Measurements from ENCODE around the gene APBA1.

APBA1 gene

DNA sequence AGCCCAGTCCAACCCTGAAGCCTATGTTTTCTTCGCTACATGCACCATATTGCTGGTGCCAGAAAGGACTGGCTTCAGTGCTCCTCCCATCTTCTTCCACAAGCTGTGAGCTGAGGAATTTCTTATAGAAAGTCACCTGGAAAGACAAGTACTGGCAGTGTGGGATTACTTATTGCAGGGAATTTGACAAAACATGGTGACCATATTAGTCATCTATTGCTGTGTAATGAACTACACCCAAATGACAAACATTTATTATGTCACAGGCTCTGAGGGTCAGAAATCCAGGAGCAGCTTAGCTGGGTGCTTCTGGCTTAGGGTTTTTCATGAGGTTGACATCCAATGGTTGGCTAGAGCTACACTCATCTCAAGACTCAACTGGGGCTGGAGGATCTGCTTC lies 271.7 kb downstream of the APBA1 start:
- DNase-seq (ENCODE audit: low read depth in 3 of 3) = no peak

DNA sequence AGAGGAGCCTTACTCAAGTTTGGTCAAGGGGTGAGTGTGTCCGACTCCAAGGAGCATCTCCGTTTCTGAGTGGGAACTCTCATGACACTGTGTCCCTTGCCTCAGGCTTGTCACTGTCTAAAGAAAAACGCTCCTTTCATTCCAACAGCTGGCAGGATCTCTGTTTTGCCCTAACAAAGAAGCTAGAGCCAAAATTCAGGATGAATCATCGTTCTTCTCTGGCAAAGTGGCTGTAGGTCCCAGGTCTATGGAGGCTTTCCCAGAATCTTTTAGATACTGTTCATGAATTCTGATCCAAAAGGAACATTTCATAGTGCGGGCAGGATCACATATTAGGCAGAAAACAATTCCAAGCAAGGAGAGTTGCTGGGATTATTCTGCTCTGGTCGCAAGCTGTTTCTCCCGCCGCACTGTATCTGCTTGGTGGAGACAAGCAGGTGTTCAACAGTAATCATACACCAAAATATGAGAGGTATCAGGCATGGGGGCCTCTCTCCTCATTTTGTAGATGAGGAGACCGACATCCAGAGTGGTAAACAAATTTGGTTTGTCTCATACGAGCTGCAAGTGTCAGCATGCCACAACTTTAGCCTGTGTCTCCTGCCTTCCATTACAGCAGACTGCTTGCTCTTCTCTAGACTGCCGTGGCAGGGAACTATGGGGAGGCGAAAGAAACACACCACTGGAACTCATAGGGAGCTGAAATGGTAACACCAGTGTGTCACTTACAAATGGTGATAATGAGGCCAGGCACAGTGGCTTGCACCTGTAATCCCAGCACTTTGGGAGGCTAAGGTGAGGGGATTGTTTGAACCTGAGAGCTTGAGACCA lies 274.6 kb downstream of the APBA1 start:
- no peak for DNase-seq (ENCODE audit: low read depth in 3 of 3)

DNA sequence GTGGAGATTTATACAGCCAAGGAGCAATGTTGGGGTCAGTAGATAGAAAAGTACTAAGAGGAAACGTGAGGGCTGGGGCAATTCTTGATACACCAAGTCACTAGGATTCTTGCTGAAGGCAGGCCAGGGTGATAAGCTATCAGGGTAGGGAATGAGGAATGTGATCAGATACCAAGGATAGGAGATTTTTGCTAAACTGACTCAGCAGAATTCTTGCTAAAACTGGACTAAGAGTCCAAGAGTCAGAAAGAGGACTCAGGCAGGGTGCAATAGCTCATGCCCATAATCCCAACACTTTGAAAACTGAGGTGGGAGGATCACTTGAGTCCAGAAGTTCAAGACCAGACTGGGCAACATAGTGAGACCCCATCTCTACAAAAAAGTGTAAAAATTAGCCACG lies 275.4 kb downstream of the APBA1 start:
- DNase-seq (ENCODE audit: low read depth in 3 of 3) = no peak

DNA sequence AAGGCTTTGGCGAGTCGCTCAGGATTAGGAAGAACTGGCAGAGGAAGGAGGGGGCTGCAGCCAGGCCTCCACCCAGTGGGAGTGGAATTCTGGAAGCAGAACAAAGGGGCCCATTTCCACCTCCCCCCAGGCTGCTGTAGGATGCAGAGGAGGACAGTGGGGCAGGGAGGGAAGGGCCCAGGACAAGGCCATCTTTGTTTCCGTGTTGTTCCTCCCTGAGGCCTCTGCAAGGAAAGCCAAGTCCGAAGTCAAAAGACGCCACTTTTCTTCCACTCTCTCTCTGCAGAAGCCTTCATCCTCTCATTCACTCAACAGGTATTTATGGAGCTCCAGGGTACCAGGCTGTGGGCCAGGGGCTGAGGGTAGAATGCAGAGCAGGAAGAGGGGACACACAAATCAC lies 276.5 kb downstream of the APBA1 start:
- no peak for DNase-seq (ENCODE audit: low read depth in 3 of 3)

DNA sequence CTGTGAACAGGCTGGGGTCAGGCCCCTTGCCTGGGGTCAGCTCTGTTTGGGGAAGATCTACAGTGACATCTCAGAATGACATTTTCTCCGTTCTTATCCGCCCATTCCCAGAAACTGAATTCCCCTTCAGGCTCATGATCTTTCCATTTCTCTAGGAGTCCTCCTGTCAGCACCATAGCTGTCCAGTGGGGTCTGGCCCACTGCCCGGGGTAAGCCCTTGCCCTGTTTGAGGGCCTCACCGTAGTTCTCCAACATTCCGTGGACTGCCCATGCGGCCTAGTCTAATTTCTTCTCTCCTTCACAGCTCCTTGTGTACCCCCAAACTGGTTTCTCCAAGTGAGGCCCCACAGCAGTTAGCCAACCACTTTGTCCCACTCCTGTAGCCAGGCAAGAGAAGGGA lies 278.7 kb downstream of the APBA1 start:
- no peak for DNase-seq (ENCODE audit: low read depth in 3 of 3)

DNA sequence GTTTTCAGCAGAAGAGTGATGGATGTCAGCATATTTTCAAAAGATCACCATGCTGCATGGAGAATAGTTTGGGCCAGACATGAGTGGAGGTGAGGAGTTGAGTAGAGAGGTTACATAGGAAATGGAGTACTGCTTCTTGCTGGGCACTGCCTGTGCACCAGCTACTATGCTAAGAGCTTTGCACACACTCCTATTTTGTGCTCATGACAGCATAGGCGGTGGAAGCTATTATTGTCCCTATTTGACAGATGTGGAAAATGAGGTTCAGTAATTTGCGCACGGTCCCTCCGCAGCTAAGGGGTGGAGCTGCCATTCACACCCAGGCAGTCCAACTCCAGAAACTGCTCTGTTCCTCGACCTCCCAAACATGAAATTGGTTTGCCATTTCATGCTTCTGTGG lies 279.3 kb downstream of the APBA1 start:
- no peak for DNase-seq (ENCODE audit: low read depth in 3 of 3)

DNA sequence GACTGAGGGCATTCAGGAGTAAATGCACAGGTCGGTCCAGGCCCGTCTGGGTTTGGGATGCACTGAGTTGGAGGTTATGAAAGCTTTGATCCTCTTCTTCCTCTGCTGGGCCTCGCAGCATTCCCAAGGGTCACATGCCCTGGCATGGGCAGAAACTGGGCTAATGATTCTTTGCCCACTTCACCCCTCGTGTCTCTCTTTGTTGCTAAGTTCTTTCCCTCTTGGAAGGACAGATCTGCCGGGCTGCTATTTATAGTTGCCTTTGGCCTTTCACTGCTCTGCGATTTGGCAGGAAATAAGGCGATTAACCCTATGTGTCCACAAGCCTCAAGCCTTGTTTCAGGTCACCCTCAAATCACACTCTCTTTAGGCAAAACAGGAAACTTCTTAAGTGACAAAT lies 280.2 kb downstream of the APBA1 start:
- DNase-seq (ENCODE audit: low read depth in 3 of 3) = no peak

DNA sequence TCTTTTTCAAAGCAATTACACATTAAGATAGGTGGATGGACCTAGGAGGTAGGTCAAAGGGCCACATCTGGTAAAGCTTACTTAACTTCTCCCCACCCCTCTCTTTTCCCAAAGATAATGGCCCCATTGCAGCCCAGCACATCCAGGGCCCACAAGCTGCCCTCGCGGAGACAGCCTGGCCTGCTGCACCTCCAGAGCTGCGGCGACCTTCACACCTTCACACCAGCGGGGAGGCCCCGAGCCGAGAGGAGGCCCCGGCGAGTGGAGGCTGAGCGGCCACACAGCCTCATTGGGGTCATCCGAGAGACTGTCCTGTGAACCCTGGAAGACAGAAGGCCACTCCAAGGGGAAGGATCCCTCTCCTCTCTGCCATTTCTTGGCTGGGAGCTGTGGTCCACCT lies 280.7 kb downstream of the APBA1 start:
- no peak for DNase-seq (ENCODE audit: low read depth in 3 of 3)

DNA sequence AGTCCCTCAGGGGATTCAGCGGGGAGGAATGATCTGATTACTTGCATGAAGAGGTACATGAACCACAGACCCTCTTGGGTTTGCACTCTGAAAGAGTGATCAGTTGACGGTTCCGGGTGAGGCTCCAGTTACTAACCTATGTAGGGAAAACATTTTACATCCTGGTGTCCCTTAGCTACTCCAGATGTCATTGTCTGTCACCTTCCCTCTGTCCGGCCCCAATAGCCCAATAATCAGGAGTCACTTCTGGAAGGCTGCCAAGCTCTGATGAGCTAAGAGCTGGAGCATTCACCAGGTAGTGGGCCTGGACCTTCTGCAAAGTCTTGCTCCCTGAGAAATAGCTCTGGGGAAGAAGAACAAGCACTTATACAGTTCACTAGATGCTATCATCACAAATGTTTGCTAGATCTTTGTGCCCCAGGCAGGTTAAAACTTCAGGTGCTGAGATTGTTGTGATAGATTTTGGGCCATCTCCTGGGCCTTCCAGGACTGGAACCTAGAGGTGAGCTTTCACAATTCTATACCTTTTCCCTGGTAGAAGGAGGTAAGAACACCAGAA lies 282.7 kb downstream of the APBA1 start:
- no peak for DNase-seq (ENCODE audit: low read depth in 3 of 3)

DNA sequence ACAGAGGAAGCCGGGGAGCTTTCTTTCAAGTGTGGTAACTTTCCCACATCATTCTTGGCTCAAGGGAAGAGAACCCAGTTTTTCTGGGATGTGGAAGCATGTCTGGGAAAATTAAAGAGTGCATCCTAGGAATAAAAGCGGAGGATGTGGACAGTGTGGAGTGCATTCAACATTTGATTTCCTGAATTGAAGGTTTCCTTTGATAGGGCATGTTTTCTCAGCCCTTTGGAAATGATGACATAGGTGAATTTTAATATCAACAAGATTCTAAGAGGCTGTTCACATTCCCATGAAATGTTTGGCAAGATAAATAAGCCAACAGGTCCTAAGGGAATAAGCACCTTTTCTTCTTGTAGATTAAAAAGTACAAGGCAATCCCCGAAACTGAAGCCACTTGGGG lies 283.6 kb downstream of the APBA1 start:
- DNase-seq (ENCODE audit: low read depth in 3 of 3) = no peak

DNA sequence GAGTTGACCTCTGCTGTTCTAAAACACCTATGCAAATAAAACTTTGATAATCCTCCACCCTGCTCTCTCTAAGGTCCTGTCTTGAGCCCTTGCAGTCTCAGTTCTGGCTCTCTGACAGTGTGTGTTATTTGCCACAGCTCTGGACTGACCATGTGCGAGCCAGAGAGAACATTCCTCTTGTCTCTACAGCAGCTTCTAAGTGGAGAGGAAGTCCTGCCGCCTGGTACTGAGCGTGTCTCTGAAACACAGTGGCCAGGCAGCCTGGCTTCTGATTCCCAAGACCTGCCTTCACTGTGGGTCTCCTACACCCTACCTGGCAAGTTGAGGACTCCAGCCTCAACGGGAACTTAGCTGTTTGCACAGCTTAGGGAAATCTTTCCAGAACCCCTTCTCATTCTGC lies 285.5 kb downstream of the APBA1 start:
- no peak for DNase-seq (ENCODE audit: low read depth in 3 of 3)

DNA sequence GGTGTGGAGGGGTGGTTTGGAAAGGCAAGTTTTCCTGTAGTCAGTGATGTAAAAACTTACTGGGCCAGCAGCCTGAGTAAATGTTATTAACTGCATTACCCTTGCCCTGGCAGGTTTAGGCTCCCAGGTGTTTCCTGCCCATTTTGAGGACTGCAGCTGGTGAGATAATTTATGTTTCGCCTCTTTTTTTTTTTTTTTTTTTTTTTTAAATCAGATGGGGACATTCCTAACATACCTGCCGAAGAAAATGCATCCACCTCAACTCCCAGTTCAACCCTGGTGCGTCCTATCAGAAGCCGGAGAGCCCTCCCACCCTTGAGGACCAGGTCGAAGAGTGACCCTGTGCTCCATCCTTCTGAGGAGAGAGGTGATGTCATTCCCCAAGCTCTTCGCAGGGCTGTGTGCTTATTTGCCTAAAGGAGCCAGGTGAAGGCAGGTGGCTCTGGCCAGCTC lies 286.6 kb downstream of the APBA1 start:
- no peak for DNase-seq (ENCODE audit: low read depth in 3 of 3)

DNA sequence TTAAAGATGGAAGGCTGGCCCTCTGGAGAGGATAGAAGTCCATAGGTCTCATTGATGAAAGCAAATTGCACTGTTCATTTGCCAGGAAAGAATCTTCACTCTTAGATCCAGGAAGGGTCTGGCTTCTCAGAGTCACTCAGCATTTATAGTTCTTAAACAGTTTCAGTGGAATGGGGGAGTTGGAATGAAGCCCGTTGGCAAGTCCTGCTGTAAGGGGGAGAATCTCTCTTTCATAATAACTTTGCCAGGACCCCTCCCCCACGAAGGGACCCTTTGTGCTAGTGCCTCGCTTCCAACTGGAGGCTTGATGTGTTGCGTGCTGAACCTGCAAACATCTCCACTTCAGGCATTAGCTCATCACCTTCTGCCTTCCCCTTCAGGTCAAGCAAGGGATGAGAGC lies 290.0 kb downstream of the APBA1 start:
- no peak for DNase-seq (ENCODE audit: low read depth in 3 of 3)

DNA sequence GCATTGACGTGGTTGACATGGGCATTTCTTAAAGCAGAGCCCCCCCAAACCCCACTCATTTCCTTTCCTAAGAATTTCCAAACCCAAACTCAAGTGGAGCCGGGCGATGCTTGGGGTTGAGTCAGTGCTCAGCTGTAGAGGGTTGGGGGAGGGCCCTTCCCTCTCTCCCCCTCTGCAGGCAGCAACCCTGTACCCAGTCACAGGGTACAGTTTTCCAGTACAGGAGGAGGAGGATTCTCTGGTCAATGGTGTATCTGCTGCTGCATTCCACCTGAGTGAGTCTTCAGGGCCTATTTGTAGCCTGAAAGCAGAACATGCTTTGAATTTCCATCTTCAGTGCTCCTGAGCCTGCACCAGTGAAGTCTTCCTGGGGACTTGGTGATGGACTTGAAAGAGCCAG lies 291.4 kb downstream of the APBA1 start:
- no peak for DNase-seq (ENCODE audit: low read depth in 3 of 3)

DNA sequence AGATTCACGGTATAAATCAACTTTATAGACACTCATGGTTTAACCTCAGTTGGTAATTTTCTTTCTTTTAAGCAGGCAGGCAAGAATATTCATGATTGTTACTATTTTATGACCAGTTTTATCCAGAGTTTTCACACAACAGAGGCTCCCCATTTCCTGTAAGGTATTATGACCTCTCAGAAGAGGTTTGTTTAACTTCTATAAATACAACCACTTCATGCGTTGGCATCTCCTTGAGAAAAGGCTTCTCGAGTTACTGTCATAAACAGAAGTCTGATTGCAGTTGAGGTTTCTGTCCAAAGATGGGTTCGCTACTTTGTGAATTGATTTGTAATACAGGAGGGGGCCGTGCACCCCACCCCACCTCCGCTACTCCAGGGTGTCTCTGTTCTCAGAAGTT lies 291.9 kb downstream of the APBA1 start:
- DNase-seq (ENCODE audit: low read depth in 3 of 3) = no peak

DNA sequence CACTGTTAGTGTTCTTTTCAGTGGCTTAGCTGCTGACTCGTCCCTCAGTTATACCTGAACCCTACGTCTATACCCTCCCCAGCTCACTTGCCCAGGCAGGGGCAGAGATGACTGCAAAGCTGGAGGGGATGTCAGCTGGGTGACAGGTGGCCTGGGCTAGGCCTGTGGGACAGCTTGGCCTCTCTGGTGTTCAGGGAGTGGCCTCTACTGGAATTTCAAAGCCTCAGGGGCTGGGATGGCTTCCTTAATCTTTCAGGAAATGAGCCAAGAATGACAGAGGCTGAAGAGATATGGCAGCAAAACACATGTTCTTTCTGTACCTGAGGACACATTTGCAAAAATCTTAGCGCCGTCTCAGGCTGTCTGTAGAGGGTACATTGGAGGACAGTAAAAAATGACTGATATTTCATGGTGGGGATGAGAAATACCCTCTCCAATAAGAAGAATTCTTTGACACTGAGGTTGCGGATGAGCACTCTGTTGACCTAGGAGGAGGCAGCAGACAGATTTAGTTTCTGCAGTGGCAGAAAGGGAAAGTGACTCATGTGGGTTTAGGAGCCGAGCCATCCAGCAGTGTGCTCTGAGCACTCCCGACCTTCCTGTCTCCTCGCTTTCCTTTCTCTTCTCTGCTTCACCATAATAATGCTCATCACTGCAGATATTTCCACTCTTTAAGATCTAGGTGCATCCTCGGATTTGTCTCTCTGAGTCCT lies 292.7 kb downstream of the APBA1 start:
- no peak for DNase-seq (ENCODE audit: low read depth in 3 of 3)

DNA sequence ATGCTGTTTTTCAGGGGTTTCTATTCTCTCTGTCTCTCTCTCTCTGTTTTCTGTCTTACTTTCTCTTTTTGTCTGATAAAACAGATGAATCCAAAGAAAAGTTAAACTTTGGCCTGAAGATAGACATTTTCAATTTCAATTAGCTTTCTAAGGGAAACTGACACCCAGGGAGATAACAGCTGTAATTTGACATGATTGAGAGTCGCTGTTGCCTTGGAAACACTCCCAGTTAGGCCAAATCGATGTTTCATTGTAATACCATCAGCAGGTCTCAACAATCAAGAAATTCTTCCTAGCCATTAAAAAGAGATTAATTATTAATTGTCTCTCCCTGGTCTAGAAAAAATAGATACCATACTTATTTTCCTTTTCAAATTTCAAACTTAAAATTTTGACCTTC lies 294.2 kb downstream of the APBA1 start:
- DNase-seq (ENCODE audit: low read depth in 3 of 3) = no peak
